Esophagus muscularis mucosa (tissue), 4 donors: ENCODE results near the gene ARFGAP1.

Source experiments
- CTCF ChIP-seq, 3 experiments: fragments of 200-600 bp in 2 of 3; fragments of 450-650 bp in 1 of 3; sonication (generic) in 2 of 3; IDR thresholded peaks; one replicate each; pipeline ENCODE4 v1.5.1; 2017 to 2019; ENCODE audit warnings: antibody characterized with exemption in 3 of 3, mild to moderate bottlenecking in 2 of 3, moderate library complexity in 1 of 3
- EP300 ChIP-seq: sonication (generic); formaldehyde crosslinking; IDR thresholded peaks from one replicate; pipeline ENCODE4 v1.6.1; 2017; ENCODE audit warnings: antibody characterized with exemption
- POLR2A ChIP-seq: fragments of 450-650 bp; IDR thresholded peaks from one replicate; pipeline ENCODE4 v1.6.1; 2017; ENCODE audit warnings: antibody characterized with exemption, moderate library complexity, mild to moderate bottlenecking, low read depth
- POLR2AphosphoS5 ChIP-seq, 2 donors: sonication (generic); formaldehyde crosslinking; IDR thresholded peaks; one replicate each; pipeline ENCODE4 v1.6.1; 2017; ENCODE audit warnings: antibody characterized with exemption in 2 of 2

- TF ChIP-seq CTCF (IDR thresholded peaks at IDR 0.05) (no peak), EP300 (no peak), POLR2A (no peak), POLR2AphosphoS5 (IDR thresholded peaks at IDR 0.05) (no peak)
Measured at GRCh38 chr20:63268256-63268655, 4.4 kb upstream of the ARFGAP1 start.
